ENCODE measurements around the gene NUFIP2.

The NUFIP2 gene

GRCh38 chr17:29210879-29211278 lies 83.1 kb downstream of the NUFIP2 start:
- ATAC-seq, result no peak

GRCh38 chr17:29209073-29209472 lies 84.9 kb downstream of the NUFIP2 start:
- TF ChIP-seq ZNF8 (CRISPR knock-in tag; IDR thresholded peaks at IDR 0.05) (no peak), TCF4 (CRISPR knock-in tag; IDR thresholded peaks at IDR 0.05; ENCODE audit: borderline replicate concordance) (no peak), OSR1 (CRISPR knock-in tag; IDR thresholded peaks at IDR 0.05) (no peak), PATZ1 (CRISPR knock-in tag; IDR thresholded peaks at IDR 0.05; ENCODE audit: borderline replicate concordance) (no peak), SNAI2 (CRISPR knock-in tag; IDR thresholded peaks at IDR 0.05) (no peak), ISL1 (CRISPR knock-in tag; IDR thresholded peaks at IDR 0.05) (no peak), CREB5 (CRISPR knock-in tag; IDR thresholded peaks at IDR 0.05; ENCODE audit: low read depth) (no peak), CSRNP3 (CRISPR knock-in tag; IDR thresholded peaks at IDR 0.05) (no peak), ZNF565 (CRISPR knock-in tag; conservative IDR thresholded peaks at IDR 0.05; ENCODE audit: low read depth) (no peak), TSHZ2 (CRISPR knock-in tag; IDR thresholded peaks at IDR 0.05) (no peak)
- ATAC-seq, result no peak

More at GRCh38 chr17:29210879-29211278, 83.1 kb downstream of the NUFIP2 start:
- TF ChIP-seq ZC3H10 (CRISPR knock-in tag; IDR thresholded peaks at IDR 0.05) (no peak), POU6F1 (CRISPR knock-in tag; IDR thresholded peaks at IDR 0.05; ENCODE audit: borderline replicate concordance, low read depth) (no peak), ESRRG (CRISPR knock-in tag; IDR thresholded peaks at IDR 0.05) (no peak), TOX (CRISPR knock-in tag; IDR thresholded peaks at IDR 0.05; ENCODE audit: borderline replicate concordance) (no peak), ZFP3 (CRISPR knock-in tag; IDR thresholded peaks at IDR 0.05) (no peak), ZFP30 (CRISPR knock-in tag; IDR thresholded peaks at IDR 0.05) (no peak), ZNF565 (CRISPR knock-in tag; conservative IDR thresholded peaks at IDR 0.05; ENCODE audit: low read depth) (no peak), PATZ1 (CRISPR knock-in tag; IDR thresholded peaks at IDR 0.05; ENCODE audit: borderline replicate concordance) (no peak), TCF4 (CRISPR knock-in tag; IDR thresholded peaks at IDR 0.05; ENCODE audit: borderline replicate concordance) (no peak), CREB5 (CRISPR knock-in tag; IDR thresholded peaks at IDR 0.05; ENCODE audit: low read depth) (no peak), CSRNP3 (CRISPR knock-in tag; IDR thresholded peaks at IDR 0.05) (no peak), ARNTL (CRISPR knock-in tag; IDR thresholded peaks at IDR 0.05; ENCODE audit: borderline replicate concordance, low read depth) (no peak), ZNF8 (CRISPR knock-in tag; IDR thresholded peaks at IDR 0.05) (no peak), ISL1 (CRISPR knock-in tag; IDR thresholded peaks at IDR 0.05) (no peak), CSDC2 (CRISPR knock-in tag; IDR thresholded peaks at IDR 0.05) (no peak)

All from SK-N-SH treated with all-trans-retinoic acid at 6 μM for 48 hours (cell line).